Stimulated activated CD8-positive, alpha-beta memory T cell treated with anti-CD3 and anti-CD28 coated beads, Interleukin-4, amount 100 ng/mL, for 24 hours (primary cell): ENCODE data around the gene ADAMTSL2.

Experiments
- DNase-seq: peaks from one replicate; pipeline ENCODE4 v3.0.0-alpha.2; 2020; ENCODE audit warnings: low read depth

The ADAMTSL2 gene

DNA sequence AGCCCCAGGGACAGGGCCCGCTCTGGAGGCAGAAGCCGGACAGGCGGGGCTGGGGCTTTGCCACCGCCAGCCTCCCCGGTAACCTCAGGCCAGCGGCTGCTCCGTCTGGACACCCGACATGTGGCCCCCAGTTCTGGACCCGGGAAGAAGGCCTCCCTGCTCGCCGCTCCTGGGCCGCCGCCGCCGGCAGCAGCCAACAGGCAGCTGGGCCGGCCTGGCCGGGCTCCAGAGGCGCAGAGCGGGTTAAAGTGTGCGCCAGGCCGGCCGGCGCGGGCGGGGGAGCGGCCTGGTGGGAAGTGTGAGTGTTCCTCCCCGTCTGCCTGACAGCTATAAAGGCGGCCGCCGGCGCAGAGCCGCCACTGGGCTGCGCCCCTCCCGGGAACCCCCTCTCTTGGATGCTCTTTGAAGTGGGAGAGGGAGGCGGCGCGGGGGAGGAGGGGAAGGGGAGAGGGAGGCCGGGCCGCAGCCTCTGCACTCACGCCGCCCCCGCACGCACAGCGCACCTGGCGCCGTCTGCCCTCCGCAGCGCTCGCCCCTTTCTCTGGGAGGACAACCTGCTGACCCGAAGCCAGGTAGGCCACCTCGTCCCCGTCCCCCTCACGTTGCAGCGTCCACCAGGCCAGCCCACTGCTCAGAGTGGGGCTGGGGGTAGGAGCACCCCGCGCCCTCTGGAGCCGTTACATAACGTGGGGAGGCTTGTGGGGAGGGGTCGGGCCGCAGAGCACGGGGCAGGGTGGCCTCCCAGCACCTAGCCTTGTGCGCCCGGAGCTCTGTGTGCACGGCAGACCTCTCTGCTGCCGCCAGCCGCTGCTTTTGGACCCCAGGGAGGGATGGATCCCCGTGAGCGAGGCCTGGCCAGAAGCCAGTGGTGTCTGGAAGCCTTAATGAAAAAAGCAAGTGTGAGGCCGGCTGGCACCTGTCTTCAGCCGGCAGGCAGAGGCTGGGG, at the start of gene ADAMTSL2:
TSS of gene ADAMTSL2 (plus strand) at position 359 of the 946 bp plus-strand sequence. CDS start 2,009 bp downstream, outside the sequence.
- peak; percentile 21 for DNase-seq

GRCh38 chr9:133485531-133486260, 48.8 kb upstream of the ADAMTSL2 start:
- DNase-seq: no peak

DNA sequence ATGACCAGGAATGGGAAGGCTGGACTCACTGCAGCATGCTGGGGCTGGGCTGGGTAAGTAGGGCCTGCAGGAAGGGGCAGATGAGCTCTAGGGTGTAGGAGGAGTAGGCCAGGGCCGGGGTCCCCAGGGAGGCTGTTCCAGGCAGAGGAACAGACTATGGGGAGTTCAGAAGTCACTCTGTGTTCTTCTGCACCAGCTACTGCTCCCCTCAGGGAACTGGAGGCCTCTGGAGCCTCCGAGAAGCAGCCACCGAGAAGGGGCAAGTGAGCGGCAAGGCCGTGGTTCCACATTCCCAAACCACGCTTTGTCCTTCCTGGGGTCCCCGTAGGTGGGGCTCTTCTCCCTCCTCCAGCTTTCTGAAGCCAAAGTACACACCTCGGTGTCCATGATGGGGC, 47.2 kb upstream of the ADAMTSL2 start:
- DNase-seq: no peak

GRCh38 chr9:133488686-133489252, 45.7 kb upstream of the ADAMTSL2 start:
- no peak for DNase-seq

- DNase-seq: no peak
Observed at GRCh38 chr9:133489253-133490190, 45.0 kb upstream of the ADAMTSL2 start.

DNA sequence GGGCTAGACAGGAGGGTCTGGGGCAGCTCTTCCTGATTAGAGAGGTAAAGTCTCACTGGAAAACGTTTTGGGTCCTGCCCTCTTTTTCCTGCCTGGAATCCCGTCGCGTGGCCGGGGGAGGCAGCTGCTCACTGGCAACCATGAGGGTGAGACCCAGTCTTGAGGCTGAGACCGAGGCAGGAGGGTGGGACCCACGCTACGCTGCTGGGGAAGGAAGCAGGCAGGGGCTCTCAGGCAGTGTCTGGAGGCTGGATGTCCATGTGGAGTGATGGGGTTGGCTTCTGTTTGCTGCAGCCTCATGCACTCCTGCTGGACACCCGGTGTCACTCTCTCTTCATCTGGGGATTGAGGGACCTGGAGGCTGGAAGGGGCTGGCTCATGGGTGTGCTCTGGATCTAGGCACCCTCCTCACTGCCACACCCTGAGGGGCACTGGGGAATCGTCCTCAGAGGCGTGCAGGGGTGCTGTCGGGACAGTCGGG, 44.3 kb upstream of the ADAMTSL2 start:
- DNase-seq: no peak

DNA sequence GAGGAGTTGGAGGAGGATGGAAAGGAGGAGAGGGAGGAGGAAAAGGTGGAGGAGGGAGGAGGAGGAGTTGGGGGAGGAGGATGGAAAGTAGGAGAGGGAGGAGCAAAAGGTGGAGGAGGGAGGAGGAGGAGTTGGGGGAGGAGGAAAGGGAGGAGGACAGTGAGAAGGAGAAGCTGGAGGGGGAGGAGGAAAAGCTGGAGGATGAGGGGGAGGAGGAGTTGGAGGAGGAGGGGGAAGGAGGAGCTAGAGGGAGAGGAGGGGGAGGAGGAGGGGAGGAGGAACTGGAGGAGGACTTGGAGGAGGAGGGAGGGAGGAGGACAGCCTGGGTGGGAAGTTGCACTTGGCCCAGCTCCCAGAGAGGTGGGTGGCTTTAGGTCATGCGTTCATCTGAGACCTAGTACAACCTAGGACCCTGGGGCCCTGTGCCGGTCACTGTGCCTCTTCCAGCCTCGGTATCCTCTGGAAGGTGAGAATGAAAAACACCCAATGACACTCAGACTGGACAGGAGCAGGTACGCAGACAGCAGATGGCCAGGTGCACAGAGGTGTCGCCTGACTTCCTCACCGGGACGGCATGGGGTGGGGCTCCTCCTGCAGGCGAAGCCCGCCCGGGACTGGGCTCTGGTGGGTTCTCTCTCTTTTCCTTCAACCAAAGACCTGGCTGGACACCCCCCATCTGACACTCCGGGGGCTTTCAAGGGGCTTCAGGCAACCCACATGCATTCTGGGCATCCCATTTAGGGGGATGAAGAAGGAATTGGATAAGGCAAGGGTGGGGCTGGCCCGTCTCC, 43.4 kb upstream of the ADAMTSL2 start:
- DNase-seq: no peak

GRCh38 chr9:133491656-133491925, 42.9 kb upstream of the ADAMTSL2 start:
- no peak for DNase-seq

DNA sequence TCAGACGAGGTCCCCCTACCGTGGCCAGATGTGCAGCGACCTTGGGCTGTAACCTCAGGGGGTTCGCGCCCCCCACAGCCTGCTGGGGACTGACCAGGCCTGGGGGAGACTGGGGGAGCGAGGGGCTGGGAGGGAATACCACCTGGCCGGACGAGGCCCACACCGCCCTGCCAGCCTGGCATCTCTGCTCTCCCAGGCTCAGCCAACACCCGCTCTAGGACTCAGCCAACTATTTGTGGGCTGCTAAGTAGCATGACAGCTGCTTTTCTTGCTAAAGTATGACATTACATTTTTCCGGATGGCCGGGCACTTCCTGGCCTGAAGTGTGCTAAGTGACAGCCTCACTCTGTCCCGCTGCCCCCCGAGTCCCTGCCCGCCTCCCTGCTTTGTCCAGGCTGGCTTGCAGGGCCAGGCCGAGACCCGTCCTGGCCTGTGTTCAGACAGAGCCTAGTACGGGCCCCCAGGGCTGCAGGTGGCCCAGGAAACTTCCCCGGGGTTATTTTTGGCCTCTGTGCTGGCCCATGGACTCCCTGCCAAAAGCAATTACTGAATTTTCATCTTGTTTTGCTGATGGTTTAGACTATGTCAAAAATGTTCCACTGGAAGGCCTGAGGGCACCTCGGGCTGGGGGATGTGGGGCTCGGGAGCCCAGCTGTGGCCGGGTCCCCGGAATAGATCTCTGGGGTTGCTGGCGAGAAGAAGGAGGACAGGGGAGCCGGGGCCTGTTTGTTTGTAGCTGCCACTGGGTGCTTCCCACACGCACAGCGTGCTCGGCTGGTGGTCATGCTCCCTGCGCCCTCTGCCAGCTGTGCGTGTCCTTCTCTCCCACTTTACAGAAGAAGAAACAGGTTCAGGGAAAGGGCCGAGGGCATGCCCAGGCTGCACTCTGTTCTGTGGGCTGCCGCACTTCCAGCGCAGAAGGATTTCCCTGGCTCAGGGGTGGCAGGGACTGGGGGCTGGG, 42.2 kb upstream of the ADAMTSL2 start:
- no peak for DNase-seq

- DNase-seq: no peak
Observed at GRCh38 chr9:133493428-133493827, 41.1 kb upstream of the ADAMTSL2 start.

- no peak for DNase-seq
Observed at GRCh38 chr9:133493845-133494540, 40.5 kb upstream of the ADAMTSL2 start.

DNA sequence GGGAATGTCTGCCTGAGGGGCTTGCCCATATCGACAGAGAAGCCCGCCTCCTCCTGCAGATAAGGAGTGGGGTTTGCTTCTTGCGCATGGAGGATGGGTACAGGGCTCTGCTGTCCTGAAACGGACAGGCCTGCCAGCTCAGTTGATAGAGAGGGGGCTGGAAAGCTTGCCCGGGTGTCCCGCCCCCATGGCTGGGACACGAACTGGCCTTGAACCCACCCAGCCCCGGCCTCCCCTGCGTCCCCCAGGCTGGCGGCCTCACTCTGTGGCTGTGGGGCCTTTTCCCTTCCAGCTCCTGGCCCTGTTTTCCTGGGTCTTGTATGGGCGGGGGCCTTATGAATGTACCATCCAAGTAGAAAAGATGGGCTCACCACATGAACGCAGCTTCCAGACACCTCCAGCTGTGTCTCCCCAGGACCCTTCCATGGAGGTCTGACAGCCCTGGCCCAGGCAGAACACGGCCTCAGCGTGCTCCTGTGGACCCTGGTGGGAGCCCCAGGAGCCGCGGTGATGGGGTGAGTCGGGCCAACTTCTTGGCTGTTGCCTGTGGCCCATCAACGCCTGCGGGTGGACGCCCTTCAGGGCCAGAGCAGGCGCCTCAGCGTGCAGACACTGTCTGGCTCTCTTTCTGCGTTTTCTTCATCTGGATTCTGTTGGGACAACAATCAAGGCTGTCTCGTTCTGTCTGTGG, 39.7 kb upstream of the ADAMTSL2 start:
- no peak for DNase-seq

GRCh38 chr9:133495327-133496293, 38.9 kb upstream of the ADAMTSL2 start:
- DNase-seq: no peak

GRCh38 chr9:133496861-133497842, 37.4 kb upstream of the ADAMTSL2 start:
- no peak for DNase-seq

DNA sequence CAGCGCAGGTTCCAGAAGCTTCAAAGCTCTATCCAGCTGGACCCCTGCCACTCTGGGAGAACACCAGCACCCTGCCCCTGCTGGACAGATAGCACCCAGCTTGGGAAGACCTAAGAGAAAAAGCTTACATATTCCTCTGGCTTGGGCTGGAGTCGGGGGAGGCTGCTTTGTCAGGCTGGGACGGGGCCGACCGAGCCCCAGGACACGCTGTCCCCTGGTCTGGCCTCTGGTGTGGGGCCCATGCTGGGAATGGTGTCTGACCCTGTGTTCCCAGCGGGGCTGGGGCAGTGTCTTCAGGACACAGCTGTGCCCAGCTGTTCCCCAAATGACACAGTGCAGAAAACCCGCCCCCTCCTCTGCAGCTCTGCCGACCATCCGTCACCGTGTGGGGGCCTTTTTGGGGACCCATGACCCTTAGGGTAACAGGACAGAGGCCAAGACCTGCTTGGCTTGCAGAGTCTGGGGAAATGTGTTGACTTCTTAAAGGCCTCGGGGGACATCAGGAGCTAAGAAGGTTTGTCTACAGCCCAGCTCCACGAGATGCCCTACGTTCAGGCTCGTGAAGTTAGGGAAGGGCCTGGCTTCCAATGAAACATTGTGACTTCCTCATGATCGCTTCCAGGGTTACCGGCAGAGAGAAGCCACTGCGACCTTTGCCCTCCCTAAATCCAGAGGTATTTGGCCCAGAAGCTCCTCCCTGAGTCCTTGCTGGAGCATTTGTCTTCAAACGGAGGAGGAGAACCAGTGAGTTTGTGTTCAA, 35.2 kb upstream of the ADAMTSL2 start:
- DNase-seq: no peak
